C4-2B (cell line): ENCODE results near the gene PPT1.

Experiments used
- H3K27ac ChIP-seq: fragments of 450-650 bp; 2 replicates; pipeline ENCODE4 v1.5.1; 2017
- ZFX ChIP-seq: fragments of 450-650 bp; IDR thresholded peaks from 2 replicates; pipeline ENCODE4 v1.6.1; 2017
- TF ChIP-seq, protein P1 (sequence below): fragments of 450-650 bp; conservative IDR thresholded peaks from 2 replicates; pipeline ENCODE4 v1.5.1; 2017; ENCODE audit warnings: mild to moderate bottlenecking

The PPT1 gene

DNA sequence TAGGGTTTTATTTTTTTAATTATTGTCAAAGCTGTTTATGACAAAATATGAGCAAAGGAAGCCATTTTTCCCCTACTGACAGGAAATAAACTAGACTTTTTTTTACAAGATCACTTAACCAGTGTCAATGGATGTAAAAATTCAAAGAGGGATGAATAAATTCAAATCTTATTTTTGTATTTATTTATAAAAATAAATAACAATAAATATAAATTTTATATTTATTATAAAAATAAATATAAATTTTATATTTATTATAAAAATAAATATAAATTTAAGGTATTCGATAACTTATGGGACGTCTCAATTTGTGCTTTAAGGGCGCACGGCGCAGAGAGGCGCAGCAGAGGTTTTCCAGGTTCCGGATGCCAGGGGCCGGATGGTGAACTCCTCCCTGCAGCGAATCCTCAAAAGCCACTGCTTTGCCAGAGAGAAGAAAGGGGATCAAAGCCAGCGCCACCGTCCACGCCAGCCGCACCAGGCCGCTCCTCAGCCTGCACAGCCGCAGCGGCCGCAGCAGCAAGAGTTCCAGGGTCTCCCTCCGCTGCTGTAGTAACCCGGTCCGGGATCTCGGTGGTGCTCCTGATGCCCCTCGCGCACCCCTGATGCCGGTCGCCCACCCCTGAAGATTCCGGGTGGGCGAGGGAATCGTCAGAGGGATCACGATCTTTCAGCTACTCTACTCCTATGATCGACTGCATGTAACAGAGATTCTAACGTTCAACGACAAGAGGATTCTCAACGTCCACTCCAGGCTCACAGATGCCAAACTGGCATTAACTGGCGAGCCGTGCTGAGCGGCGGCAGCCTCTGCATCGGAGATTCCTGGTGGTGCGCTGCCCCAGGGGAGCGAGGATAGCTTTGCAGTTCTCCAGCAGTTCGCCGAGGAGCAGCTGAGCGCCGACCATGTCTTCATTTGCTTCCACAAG, 35.6 kb upstream of the PPT1 start:
- H3K27ac ChIP-seq: no peak overlapping the region
- no peak for TF ChIP-seq ZFX
- TF ChIP-seq, protein P1, sequence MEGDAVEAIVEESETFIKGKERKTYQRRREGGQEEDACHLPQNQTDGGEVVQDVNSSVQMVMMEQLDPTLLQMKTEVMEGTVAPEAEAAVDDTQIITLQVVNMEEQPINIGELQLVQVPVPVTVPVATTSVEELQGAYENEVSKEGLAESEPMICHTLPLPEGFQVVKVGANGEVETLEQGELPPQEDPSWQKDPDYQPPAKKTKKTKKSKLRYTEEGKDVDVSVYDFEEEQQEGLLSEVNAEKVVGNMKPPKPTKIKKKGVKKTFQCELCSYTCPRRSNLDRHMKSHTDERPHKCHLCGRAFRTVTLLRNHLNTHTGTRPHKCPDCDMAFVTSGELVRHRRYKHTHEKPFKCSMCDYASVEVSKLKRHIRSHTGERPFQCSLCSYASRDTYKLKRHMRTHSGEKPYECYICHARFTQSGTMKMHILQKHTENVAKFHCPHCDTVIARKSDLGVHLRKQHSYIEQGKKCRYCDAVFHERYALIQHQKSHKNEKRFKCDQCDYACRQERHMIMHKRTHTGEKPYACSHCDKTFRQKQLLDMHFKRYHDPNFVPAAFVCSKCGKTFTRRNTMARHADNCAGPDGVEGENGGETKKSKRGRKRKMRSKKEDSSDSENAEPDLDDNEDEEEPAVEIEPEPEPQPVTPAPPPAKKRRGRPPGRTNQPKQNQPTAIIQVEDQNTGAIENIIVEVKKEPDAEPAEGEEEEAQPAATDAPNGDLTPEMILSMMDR: no peak

DNA sequence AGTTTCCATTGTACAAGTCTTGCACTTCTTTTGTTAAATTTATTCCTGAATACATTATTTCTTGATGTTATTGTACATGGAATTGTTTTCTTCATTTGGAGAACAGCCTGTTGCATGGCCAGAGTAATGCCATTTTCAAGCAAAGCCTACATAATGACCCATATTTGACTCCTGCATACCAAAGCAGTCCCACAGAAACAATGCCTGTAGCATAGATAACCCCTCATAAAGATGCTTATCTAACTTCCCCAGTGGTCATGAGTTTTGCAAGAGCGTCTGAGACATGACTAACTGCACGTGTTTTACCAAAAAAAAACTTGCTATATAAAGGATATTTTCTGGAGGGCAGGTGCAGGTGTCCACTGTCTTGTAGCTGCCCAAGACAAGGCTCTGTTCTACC, 33.8 kb upstream of the PPT1 start:
- TF ChIP-seq, protein P1: no peak
- TF ChIP-seq ZFX: no peak

DNA sequence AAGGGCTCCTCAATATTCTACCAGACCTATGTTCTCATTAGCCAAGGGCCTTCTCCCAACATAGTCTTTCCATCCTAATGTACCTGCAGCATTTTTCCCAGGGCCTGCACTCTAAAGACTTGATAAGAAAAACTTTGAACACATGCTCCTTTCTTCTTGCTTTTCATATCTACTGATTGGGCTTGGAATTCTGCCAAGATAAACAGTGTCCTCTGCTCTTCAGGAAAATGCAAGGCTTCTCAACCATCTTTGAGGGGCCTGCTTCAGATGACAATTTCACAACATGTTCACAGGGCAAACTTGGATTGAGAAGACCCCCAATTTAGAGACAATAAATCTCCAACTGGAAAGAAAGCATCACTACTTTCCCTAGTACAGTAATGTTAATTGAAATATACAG, 25.8 kb upstream of the PPT1 start:
- H3K27ac ChIP-seq: no peak overlapping the region
- no peak for TF ChIP-seq ZFX
- TF ChIP-seq, protein P1: no peak

More for the DNA sequence above, 33.8 kb upstream of the PPT1 start:
- no peak overlapping the region for H3K27ac ChIP-seq

DNA sequence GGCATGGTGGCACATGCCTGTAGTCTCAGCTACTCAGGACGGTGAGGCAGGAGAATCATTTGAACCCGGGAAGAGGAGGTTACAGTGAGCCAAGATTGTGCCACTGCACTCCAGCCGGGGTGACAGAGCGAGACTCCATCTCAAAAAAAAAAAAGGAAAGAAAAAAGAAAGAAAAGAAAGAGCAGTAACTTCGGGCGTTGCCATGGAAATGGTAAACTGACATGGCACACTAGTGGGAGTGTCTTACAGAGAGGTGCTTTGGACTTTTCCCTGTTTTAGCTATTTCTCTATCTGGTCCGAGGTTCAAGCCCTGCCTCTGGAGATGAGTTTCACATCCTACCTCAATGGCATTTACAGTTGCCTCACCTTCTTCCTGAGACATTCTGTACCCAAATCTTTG, 23.1 kb upstream of the PPT1 start:
- no peak overlapping the region for H3K27ac ChIP-seq
- TF ChIP-seq, protein P1: no peak

DNA sequence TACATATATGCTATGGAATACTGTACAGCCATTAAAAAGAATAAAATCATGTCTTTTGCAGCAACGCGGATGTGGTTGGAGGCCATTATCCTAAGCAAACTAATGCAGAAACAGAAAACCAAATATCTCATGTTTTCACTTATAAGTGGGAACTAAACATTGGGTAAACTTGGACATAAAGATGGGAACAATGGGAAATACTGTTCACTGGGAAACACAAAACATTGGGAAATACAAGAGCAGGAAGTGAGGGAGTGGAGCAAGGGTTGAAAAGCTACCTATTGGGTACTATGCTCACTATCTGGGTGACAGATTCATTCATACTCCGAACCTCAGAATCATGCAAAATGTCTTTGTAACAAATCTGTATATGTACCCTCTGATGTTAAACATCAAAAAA, 17.3 kb upstream of the PPT1 start:
- no peak overlapping the region for H3K27ac ChIP-seq
- TF ChIP-seq ZFX: no peak
- TF ChIP-seq, protein P1: no peak

DNA sequence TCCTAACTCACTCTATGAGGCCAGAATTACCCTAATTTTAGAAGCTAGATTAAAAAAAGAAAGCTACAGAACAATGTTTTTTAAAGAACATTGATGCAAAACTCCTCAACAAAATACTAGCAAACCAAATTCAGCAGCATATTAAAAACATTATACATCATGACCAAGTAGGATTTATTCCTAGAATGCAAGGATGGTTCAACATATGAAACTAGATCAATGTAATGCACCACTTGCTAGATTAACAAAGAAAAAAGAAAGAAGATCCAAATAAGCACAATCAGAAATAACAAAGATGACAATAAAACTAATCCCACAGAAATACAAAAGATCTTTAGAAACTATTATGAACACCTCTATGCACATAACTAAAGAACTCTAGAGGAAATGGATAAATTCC, 13.3 kb upstream of the PPT1 start:
- TF ChIP-seq, protein P1: no peak
- TF ChIP-seq ZFX: no peak
- H3K27ac ChIP-seq: no peak overlapping the region

DNA sequence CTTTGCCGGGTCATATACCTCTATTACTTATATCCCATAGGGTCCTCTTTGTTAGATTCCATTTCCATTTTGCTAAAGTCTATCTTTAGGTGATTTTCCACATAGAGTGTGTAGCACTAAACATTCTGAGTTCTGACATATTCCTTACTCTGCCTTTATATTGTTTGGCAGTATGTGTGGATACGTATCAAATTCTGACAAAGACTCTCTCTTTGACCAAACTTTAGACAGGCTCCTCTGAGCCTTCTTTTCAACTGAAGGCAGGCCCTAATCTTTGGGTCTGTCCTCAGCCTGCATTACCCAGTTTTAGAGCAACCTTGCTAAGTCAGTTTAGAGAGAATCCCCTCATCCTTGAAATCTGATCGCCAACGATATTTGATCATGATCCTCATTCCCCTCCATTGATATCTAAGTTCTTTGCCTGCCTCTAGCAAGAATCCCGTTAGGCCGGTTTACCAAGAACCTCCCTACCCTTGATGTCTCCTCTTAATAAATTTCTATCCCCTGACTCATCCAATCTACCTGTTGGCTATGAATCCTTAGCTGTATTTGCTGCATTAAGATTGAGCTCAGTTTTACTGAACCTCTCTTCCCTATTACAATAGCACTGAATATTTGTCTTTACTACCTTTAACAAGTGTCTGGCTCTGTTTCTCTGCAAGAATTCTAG, 10.4 kb upstream of the PPT1 start:
- no peak for TF ChIP-seq ZFX
- TF ChIP-seq, protein P1: no peak
- no peak overlapping the region for H3K27ac ChIP-seq
